ENCODE measurements around the gene GOLGA6L26.
"Not testable (repeated sequence)": the region's sequence is repeated elsewhere in the genome, so short reads cannot be mapped to it uniquely, and the experiment has no call there.

- TF ChIP-seq CTCF, POLR2A (IDR thresholded peaks at IDR 0.05): not testable (repeated sequence)
Observed at GRCh38 chr15:23362622-23363021, 28.6 kb upstream of the GOLGA6L26 start.

Data from Peyer's patch (tissue), 4 donors.